ENCODE measurements around the gene SHANK2. TPM values are rescaled to one million over a fixed set of nuclear protein-coding genes. Genes with fewer than 3 reads are reported as not detected.

Gene SHANK2
- total RNA-seq, result not detected

DNA sequence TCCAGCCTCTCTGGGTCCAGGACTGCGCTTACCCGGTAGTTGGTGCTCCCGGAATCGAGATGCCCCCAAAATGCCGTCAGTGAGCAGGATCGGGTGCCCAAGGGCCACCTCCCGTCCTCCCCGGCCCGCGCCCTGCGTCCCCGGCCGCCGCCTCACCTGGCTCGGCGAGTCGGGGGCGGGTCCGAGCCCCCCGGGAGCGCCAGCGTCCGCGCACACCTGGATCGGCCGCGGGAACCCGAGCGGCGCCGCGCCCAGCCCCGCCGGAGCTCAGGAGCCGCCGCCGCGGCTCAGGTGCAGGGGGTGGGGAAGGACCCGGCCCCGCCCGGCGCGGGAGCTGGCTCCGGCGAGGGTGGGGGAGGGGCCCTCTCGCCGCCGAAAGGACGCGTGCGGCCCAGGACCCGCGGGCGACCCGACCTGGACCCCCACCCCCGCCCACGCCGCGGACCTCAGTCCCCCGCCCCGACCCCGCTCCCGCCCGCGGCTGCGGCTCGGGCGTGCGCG is at the start of gene SHANK2:
TSS of gene SHANK2 (minus strand) at position 309 of the 501 bp plus-strand sequence. CDS start 105,251 bp downstream, outside the sequence.
- POLR2A ChIA-PET, result no interaction called here
- H3K27ac Mint-ChIP-seq, result no peak within 1 kb of the TSS
- peaks cover 37% of the 10 kb centered on the region for H3K27me3 Mint-ChIP-seq (ENCODE audit: low read depth)

DNA sequence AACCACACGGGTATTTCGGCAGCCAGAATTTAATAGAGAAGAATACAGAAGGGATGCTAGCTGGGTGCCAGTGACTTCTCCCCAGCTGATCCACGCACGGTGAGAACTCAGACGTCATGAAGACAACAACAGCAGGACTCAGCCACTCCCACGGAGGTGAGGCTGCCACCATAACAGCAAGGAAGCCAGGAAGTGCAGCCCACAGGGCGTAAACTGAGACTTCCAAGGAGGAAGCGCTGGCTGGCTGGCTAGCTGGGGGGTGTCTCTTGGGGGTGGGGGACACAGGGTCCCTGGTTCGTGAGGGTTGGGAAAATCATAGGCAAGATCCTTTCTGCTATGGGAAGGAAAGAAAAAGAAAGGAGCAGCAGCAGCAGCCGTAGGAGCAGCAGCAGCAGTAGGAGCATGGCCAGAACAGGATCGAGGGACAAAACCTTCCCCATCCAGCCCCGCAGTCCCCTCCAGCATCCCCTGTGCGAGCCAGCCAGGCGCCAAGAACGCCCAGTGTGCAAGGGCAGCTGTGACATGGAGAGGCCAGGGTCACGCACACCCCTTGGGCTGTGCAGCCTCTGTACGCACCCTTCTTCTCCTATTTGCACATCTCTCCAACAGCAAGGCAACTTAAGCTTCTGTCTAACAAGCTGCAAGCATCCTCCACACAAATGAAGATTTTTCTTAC is 49.6 kb upstream of the SHANK2 start:
- H3K27ac Mint-ChIP-seq, result no peak overlapping the region
- CTCF ChIA-PET, result no interaction called here
- POLR2A ChIA-PET, result no interaction called here
- H3K27me3 Mint-ChIP-seq (ENCODE audit: low read depth), result no peaks in the 10 kb centered on the region
- no peaks in the 10 kb centered on the region for H3K36me3 Mint-ChIP-seq (ENCODE audit: low read depth)
- DNase-seq (no peak), ATAC-seq (no peak)
- no peaks in the 10 kb centered on the region for H3K9me3 Mint-ChIP-seq (ENCODE audit: insufficient read depth)
- no peaks in the 10 kb centered on the region for H3K4me1 Mint-ChIP-seq (ENCODE audit: low read depth)
- no peak overlapping the region for H3K4me3 Mint-ChIP-seq

More for the DNA sequence above, at the start of gene SHANK2:
- no peak for ATAC-seq
- Mint-ChIP-seq H3K9me3 (ENCODE audit: insufficient read depth) (no peaks in the 10 kb centered on the region), H3K4me1 (ENCODE audit: low read depth) (no peaks in the 10 kb centered on the region), H3K36me3 (ENCODE audit: low read depth) (no peaks in the 10 kb centered on the region), H3K4me3 (no peak within 1 kb of the TSS)
- CTCF ChIA-PET, result no interaction called here
- no peak for DNase-seq

DNA sequence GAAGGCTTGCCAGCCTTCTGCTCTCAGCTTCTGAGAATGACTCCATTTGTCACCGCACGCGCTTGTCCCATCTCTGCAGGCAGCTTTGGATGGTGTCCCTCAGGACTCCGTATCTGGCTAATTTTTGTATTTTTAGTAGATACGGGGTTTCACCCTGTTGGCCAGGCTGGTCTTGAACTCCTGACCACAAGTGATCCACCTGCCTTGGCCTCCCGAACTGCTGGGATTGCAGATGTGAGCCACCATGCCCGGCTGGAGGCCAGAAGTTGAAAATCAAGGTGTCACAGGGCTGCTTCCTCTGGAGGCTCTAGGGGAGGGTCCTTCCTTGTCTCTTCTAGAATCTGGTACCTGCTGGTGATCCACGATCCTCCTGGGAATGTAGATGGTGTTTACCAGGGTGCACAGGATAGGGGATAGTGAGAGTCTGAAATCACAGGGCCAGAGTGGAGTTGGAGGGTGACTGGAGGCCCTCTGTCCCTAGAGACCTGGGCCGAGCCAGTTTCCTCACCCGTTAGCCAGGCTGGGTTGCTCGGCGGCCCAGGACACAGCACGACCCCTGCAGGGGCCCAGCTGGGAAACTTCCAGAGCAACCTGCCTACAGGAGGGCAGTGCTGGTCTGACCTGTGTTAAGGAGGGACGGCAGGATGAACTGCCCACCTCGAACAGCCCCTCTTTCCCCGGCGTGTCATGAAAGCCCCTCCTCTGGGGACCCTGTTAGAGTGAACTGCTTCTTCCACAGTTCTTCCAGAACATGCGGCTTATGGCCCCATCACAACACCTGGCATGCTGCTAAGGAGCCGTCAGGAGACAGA is 48.9 kb upstream of the SHANK2 start:
- no peaks in the 10 kb centered on the region for H3K9me3 Mint-ChIP-seq (ENCODE audit: insufficient read depth)
- ATAC-seq (no peak), DNase-seq (no peak)
- no peak overlapping the region for H3K4me3 Mint-ChIP-seq
- POLR2A ChIA-PET, result no interaction called here
- H3K27me3 Mint-ChIP-seq (ENCODE audit: low read depth), result no peaks in the 10 kb centered on the region
- H3K36me3 Mint-ChIP-seq (ENCODE audit: low read depth), result no peaks in the 10 kb centered on the region
- no peak overlapping the region for H3K27ac Mint-ChIP-seq
- H3K4me1 Mint-ChIP-seq (ENCODE audit: low read depth), result no peaks in the 10 kb centered on the region
- CTCF ChIA-PET, result no interaction called here

DNA sequence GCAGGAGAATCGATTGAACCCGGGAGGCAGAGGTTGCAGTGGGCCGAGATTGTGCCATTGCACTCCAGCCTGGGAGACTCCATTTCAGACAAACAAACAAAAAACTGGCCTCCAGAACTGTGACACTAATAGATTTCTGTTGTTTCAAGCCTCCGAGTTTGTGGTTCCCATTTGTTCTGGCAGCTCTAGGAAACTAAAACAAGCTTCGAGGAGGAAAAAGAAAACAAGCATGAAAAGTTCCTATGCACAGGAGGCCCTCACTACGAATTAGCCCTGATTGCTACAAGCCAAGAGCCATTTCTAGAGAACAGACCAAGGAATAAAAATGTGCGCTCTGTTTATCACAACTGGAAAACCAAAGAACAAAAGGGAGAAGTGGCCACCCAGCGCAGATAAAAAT is 47.8 kb upstream of the SHANK2 start:
- H3K4me3 Mint-ChIP-seq, result no peak overlapping the region
- no peaks in the 10 kb centered on the region for H3K36me3 Mint-ChIP-seq (ENCODE audit: low read depth)
- H3K27me3 Mint-ChIP-seq (ENCODE audit: low read depth), result no peaks in the 10 kb centered on the region
- no peaks in the 10 kb centered on the region for H3K9me3 Mint-ChIP-seq (ENCODE audit: insufficient read depth)
- H3K4me1 Mint-ChIP-seq (ENCODE audit: low read depth), result no peaks in the 10 kb centered on the region
- ATAC-seq, result no peak
- DNase-seq, result no peak
- POLR2A ChIA-PET, result no interaction called here
- no peak overlapping the region for H3K27ac Mint-ChIP-seq
- CTCF ChIA-PET, result no interaction called here

DNA sequence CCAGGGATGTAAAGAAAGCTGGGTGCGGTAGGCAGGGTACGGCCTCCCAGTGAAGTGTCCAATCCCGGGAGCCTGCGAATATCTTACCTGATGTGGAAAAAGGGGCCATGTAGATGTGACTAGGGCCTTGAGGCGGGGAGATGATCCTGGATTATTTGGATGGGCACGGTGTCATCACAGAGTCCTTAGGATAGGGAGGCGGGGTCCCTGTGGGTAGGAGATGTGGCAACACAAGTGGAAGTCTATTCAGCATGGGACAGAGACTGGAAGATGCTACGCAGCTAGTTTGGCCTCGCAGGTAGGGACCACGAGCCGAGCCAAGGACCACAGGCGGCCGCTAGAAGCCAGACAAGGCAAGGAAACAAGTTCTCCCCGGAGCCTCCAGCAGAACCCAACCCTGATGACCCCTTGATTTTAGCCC is 46.4 kb upstream of the SHANK2 start:
- ChIA-PET CTCF (no interaction called here), POLR2A (no interaction called here)
- Mint-ChIP-seq H3K36me3 (ENCODE audit: low read depth) (no peaks in the 10 kb centered on the region), H3K27me3 (ENCODE audit: low read depth) (no peaks in the 10 kb centered on the region), H3K9me3 (ENCODE audit: insufficient read depth) (no peaks in the 10 kb centered on the region), H3K4me3 (no peak overlapping the region), H3K4me1 (ENCODE audit: low read depth) (no peaks in the 10 kb centered on the region), H3K27ac (no peak overlapping the region)
- ATAC-seq (no peak), DNase-seq (no peak)

DNA sequence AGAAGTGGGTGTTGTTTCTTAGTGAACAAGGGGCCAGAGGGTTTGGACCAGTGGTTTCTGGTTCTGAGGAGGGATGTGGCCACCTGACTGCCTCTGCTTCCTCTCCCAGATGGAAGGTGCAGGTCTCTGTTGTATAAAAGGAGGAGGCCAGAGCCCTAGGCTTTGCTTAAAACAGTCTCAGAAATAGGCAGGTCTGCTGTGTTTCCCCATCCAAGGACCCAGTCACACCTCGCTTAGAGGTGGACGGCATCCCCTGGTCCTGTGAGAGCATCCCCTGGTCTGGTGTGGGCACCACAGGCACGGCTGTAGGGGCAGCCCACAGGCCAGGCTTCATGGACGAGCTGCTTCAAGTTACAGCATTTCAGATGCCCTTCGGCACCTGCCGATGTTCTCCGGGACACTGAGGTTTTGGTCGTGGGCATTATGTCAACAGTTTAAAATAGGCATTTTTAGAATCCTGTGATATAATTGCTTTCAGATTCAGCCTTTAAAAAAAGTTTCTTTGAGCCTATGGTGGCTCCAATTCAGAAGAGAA is 45.7 kb upstream of the SHANK2 start:
- POLR2A ChIA-PET, result no interaction called here
- CTCF ChIA-PET, result no interaction called here
- Mint-ChIP-seq H3K4me3 (no peak overlapping the region), H3K4me1 (ENCODE audit: low read depth) (no peaks in the 10 kb centered on the region), H3K36me3 (ENCODE audit: low read depth) (no peaks in the 10 kb centered on the region), H3K27ac (no peak overlapping the region), H3K27me3 (ENCODE audit: low read depth) (no peaks in the 10 kb centered on the region), H3K9me3 (ENCODE audit: insufficient read depth) (no peaks in the 10 kb centered on the region)
- DNase-seq (no peak), ATAC-seq (no peak)

DNA sequence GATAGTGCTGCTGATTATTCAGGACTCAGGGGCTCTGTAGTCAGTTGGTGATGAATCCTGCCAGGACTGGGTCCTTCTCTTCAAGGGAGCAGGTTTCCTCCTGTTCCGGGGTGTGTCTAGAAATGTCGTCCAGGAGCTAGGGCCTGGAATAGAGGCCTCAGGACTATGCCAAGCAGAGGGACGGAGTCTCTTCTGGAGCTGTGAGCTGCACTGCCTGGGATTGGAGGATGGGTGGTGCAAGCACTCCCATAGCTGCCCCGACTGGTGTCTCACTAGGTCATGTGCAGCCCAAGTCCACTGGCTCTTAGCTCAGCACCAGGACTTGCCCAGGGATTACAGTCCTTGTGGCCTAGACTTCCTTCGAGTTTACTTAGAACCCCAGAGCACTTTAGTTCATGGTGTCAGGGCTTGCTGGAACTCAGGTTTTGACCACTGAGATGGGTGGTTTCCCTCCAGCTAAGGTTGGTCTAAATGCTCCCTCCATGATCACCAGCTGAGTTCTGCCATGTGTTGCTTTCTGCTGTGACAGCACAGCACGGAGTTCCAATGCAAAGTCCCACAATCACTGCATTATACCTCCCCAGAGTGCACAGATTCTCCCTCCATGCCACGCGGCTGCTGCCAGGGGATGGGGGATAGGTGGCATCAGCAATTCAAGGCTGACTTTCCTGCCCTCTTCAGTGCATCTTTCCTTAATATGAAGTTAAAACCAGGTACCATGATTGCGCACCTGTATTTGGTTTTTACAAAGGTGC is 42.6 kb upstream of the SHANK2 start:
- Mint-ChIP-seq H3K27ac (no peak overlapping the region), H3K4me1 (ENCODE audit: low read depth) (no peaks in the 10 kb centered on the region), H3K27me3 (ENCODE audit: low read depth) (no peaks in the 10 kb centered on the region), H3K9me3 (ENCODE audit: insufficient read depth) (peaks cover 16% of the 10 kb centered on the region), H3K36me3 (ENCODE audit: low read depth) (no peaks in the 10 kb centered on the region), H3K4me3 (no peak overlapping the region)
- no peak for ATAC-seq
- ChIA-PET POLR2A (no interaction called here), CTCF (no interaction called here)
- no peak for DNase-seq

DNA sequence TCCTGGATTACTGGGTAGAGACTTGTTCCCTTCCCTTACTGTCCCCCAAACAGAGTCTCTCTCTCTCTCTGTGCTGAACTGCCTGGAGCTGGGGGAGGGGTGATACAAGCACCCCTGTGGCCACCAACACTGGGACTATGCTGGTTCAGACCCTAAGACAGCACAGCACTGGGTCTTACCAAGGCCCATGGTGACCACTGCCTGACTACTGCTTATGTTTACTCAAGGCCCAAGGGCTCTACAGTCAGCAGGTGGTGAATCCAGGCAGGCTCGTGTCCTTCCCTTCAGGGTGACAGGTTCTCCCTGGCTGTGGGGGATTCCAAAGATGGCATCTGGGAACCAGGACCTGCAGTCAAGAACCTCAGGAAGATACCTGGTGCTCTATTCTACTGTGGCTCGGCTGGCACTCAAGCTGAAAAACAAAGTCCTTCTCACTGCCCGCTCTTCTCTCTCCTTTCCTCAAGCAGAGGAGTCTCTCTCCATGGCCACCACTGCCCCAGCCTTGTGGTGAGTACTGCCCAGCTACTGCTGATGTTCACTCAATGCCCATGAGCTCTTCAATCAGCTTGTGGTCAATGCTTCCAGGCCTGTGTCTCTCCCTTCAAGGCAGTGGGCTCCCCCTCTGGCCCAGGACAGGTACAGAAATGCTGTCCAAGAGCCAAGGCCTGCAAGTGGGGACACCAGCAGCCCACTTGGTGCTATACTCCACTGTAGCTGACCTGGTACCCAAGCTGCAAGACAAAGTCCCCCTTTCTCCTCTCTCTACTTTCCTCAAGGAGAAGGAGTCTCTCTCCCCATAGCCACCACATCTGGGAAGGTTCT is 41.8 kb upstream of the SHANK2 start:
- CTCF ChIA-PET, result no interaction called here
- no peak for ATAC-seq

DNA sequence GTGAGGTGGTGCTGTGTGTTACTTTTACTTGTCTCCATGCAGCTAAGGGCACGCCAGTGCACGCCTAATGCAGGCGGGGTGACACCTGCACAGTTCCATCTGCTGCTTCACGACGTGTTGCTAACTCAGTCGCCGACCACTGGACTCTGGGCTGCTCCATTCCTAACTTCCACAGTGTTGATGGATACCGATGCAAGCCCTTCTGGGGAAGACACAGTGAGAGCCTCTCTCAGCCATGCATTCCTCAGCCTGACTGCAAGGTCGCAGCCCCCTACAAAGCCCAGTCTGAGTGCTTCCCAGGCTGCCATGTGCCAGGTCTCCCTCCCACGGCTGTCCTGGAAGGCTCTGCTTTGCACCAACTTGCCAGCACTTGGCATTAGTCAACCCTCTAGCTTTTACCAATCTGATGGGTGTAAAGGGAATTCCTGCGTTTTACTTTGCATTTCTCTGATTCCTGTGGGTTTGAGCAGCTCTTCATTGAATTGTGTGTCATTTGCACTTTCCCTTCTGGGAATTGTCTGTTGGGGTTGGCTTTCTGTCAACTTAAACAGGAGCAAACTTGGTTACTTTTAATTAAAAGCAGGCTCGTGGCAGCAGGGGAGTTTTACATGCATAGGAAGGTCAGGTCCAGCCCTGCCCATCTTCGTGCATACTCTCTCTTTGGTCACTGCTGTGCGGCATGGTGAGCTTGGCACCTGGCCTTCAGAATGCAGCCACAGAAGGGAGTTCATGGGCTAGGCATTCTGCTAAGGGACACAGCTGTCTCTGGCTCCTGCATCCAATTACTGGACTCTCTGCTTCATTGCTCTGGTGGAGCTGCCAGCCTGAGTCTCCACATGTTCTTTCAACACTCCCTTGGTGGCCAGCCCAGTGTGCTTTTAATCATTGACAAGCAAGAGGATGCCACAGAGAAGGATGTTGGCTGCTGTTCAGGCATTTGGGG is 34.6 kb upstream of the SHANK2 start:
- no peak overlapping the region for H3K27ac Mint-ChIP-seq
- CTCF ChIA-PET, result no interaction called here
- peaks cover 25% of the 10 kb centered on the region for H3K9me3 Mint-ChIP-seq (ENCODE audit: insufficient read depth)
- POLR2A ChIA-PET, result no interaction called here
- ATAC-seq (no peak), DNase-seq (no peak)
- no peak overlapping the region for H3K4me3 Mint-ChIP-seq
- no peaks in the 10 kb centered on the region for H3K27me3 Mint-ChIP-seq (ENCODE audit: low read depth)
- H3K36me3 Mint-ChIP-seq (ENCODE audit: low read depth), result no peaks in the 10 kb centered on the region
- no peaks in the 10 kb centered on the region for H3K4me1 Mint-ChIP-seq (ENCODE audit: low read depth)

More for the DNA sequence above, 41.8 kb upstream of the SHANK2 start:
- Mint-ChIP-seq H3K9me3 (ENCODE audit: insufficient read depth) (peaks cover 23% of the 10 kb centered on the region), H3K36me3 (ENCODE audit: low read depth) (no peaks in the 10 kb centered on the region), H3K4me3 (no peak overlapping the region), H3K27ac (no peak overlapping the region), H3K4me1 (ENCODE audit: low read depth) (no peaks in the 10 kb centered on the region), H3K27me3 (ENCODE audit: low read depth) (no peaks in the 10 kb centered on the region)
- DNase-seq, result no peak
- POLR2A ChIA-PET, result no interaction called here

DNA sequence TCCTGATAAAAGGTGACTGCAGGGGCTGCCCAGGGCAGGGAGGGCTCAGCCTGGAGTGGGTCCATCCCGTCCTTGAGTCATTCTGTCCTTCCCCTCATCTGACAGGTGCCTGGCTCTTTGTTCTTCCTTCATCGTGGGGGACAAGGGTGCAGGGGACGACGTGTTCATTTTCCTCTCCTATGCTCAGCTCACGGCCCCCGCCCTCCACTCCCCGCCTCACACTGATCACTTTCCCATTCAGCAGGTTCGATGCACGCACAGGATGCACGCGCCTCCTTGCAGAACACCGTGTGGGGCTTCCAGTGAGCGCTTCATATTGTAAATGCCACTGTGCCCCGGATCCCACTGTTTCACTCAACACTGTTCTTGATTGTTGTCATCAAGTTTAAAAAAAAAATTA is 32.7 kb upstream of the SHANK2 start:
- no peaks in the 10 kb centered on the region for H3K36me3 Mint-ChIP-seq (ENCODE audit: low read depth)
- POLR2A ChIA-PET, result interaction anchor here (0.6 kb wide), 1 partner anchor 84 kb away, joined by 4 read pairs; no protein-coding TSS in a partner anchor
- DNase-seq (no peak), ATAC-seq (no peak)
- H3K27me3 Mint-ChIP-seq (ENCODE audit: low read depth), result no peaks in the 10 kb centered on the region
- CTCF ChIA-PET, result no interaction called here
- H3K9me3 Mint-ChIP-seq (ENCODE audit: insufficient read depth), result peaks cover 9% of the 10 kb centered on the region
- no peak overlapping the region for H3K4me3 Mint-ChIP-seq
- H3K4me1 Mint-ChIP-seq (ENCODE audit: low read depth), result no peaks in the 10 kb centered on the region
- no peak overlapping the region for H3K27ac Mint-ChIP-seq
